Activated CD8-positive, alpha-beta memory T cell treated with anti-CD3 and anti-CD28 coated beads, Interleukin-2, amount 50 U/mL, for 1 hour (primary cell): ENCODE results near the gene NRAP.

Experiments
- DNase-seq: peaks from one replicate; pipeline ENCODE4 v3.0.0-alpha.2; 2020; ENCODE audit errors: extremely low read depth

Gene NRAP

DNA sequence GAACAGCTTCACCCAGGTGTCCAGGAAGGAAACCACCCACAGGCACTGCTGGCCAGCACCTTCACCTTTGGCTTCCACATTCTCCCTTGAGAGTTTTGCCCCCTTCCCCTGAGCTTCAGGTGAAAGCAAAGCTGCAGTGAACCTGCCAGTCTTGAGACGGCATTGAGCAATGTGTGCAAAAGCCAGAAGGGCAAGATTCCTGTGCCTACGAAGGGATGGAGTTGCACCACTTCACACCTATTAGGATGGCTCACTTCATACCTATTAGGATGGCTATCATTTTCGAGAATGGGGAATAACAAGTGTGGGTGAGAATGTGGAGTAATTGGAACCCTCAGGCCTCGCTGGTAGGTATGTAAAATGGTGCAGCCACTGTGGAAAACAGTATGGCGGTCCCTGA is 103.8 kb downstream of the NRAP start:
- no peak for DNase-seq

DNA sequence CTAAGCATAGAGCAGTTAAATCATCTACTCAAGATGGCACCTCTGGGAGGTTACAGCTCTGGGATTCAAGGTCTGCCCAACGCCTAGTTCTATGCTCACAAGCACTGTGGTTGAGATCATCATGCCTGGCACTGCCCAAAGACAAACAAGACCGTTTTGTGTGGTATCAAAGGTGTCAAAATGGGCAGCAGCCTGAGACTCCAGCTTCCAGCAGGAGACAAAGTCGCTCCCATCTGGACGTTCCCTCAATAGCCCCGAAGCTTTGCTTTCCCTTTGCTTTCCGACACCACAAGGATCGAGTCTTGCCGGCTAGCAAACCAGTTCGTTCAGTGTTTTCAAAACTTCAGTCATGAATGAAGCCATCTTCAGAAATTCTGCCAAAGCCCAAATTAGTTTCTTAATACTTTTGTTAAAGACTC is 105.9 kb downstream of the NRAP start:
- no peak for DNase-seq

DNA sequence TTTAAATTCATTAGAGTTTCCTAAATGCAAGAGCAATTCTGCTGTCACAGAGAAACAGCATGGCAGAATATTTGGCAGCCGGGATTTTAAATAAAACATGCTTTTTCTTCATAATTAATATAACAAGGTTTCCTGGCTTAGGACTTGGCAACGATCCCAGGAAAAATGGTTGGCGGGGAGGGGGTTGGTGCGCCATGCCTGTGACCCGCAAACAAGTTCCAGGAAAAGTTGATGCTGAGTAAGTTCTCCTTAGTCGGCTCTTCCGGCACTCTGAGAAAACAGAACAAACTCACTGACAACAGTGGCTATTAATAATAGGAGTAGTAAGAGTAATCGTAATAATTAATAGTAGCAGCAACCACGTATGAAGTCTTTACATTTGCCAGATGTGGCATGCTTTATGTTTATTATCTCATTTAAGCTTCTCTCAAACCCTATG is 106.4 kb downstream of the NRAP start:
- DNase-seq: no peak

- DNase-seq: no peak
These were observed 108.1 kb downstream of the NRAP start for GRCh38 chr10:113555751-113556150.

DNA sequence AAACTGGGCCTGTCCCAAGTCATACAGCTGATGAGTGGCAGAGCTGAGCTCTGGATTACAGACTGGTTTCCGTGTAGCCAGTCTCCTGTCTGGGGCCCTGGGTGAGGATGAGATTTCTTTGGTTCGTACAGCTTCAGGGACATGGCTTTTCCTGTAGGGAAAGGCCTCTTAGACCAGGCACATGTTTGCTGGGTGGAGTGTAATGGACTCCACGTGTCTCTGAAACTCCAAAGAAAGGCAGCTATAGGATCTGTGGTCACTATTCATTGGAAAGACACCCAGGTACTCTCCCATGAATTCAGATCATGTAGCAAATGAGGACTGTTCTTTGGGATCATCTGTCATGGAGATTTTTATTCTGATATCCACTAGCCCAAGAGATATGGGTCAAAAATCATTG is 108.6 kb downstream of the NRAP start:
- DNase-seq: no peak

GRCh38 chr10:113554214-113554613 is 109.6 kb downstream of the NRAP start:
- DNase-seq: no peak

DNA sequence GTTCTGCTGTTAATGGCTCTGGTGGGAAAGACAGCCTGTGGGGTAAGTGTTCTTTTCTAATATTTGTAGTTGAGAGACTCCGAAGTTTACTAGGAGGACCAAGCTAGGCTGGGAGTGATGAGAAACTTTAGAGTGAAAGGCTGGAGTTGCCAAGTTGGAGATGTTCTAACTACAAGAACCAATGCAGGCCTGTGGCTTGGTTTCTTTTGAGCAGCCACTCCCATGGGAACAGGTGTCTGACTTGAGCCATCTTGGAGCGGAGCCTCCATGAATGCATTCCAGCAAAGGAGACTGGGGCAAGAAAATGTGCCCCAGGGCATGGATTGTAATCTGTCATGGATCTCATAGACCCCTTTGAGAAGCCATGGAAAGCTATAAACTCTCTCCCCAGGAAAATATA is 110.7 kb downstream of the NRAP start:
- DNase-seq: no peak

DNA sequence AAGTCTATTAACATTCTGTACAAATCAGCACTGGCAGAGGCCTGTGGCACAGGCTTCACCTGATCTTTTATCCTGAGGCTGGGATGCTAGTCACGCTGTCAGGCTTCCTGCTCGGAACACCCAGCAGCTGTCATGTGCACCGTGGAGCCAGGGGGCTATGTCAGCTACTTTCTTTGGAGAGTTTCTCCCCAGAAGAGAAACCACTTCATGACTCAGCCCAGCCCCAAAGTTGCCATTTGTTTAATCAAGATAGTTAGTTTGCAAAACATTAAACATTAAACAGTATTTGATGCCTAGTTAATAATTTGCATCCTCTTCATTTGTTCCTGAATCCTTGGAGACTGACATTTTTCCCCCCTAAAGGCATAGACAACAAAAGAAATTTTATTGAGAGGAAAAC is 111.1 kb downstream of the NRAP start, which contains the start of gene HABP2:
Gene HABP2 (plus strand): TSS at position 353 of the 400 bp plus-strand sequence. CDS start 69 bp downstream, outside the sequence.
- no peak for DNase-seq

DNA sequence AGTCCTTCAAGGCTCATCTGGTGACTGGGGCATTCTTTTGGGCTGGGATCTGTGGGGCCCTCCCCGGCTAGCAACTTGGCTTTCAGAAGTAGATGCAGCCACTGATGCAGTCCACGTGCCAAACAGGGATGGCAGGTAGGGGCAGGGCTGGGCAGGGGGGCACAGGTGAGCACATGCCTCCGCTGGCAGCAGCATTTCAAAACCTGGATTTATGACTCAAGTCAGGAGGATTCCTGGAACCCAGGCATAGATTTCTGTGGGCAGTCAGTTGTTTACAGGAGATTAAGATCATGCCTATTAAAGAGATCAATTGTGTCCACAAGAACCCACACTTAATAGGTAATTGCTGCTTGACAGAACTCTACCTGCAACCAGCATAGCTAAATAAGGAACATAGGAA is 111.8 kb downstream of the NRAP start:
- DNase-seq: no peak

DNA sequence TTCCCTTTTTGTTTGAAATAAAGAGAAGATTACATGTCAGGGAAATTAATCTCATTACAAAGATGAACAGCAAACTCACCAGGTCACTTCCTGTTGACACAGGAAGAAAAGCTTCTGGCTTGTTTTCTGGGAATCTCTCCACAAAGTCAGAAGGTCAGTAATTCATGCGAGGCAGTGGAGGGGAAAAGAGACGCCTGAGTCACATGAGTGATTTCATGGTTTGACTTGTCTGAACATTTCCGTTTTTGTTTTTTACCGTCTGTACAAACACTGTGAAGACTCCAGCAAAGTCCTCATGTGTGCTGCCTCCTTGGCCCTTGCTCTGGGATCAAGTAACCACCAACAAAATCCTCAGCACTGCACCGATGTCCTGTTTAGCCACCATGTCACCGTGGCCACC is 113.5 kb downstream of the NRAP start:
- no peak for DNase-seq

DNA sequence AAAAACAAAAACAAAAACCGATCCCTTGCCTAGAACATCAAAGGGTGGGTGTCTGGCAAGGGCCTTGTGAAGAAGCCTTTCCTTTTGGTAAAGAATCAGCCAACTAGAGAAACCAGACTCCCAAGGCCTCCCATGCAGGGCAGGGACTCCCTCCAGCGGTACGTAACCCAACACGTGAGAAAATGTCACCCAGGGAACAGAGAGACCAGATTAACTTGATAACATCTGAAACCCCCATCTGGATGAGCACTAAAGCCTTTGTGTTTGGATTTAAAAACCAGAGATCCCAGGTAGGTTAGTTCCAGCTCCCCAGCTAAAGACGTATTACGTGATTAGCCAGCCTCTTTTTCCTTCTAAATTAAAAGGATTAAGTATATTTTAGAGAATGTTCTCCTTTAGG is 114.0 kb downstream of the NRAP start:
- no peak for DNase-seq

DNA sequence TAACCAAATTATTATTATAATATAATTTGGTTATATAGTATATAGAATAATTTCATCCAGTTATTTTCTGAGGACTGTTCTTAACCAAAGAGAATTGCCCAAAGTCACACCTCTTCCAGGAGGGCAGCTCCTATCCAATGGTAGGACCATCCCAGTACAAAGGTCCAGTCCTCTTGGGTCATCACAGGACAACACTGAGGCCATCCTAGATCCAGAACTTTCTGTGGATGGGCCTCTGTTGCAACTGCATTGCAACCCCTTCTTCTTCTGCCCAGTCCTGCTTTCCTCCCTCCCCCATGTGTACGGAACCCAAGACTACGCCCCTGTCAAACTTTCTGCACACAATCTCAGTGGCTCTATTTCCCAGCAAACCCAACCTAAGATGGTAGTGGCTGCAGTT is 116.4 kb downstream of the NRAP start:
- DNase-seq: no peak

DNA sequence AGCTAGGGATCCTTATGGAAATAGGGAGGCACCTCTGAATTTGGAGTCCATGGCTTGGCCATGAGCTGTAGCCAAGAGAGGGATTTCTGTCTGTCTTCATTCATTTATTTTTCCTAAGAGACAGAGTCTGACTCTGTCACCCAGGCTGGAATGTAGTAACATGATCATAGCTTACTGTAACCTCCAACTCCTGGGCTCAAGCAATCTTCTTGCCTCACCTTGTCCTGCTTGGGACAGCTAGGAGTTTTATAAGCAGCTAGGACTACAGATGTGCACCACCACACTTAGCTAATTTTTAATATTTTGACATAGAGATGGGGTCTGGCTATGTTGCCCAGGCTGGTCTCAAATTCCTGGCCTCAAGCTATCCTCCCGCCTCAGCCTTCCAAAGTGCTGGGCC is 119.4 kb downstream of the NRAP start:
- no peak for DNase-seq

DNA sequence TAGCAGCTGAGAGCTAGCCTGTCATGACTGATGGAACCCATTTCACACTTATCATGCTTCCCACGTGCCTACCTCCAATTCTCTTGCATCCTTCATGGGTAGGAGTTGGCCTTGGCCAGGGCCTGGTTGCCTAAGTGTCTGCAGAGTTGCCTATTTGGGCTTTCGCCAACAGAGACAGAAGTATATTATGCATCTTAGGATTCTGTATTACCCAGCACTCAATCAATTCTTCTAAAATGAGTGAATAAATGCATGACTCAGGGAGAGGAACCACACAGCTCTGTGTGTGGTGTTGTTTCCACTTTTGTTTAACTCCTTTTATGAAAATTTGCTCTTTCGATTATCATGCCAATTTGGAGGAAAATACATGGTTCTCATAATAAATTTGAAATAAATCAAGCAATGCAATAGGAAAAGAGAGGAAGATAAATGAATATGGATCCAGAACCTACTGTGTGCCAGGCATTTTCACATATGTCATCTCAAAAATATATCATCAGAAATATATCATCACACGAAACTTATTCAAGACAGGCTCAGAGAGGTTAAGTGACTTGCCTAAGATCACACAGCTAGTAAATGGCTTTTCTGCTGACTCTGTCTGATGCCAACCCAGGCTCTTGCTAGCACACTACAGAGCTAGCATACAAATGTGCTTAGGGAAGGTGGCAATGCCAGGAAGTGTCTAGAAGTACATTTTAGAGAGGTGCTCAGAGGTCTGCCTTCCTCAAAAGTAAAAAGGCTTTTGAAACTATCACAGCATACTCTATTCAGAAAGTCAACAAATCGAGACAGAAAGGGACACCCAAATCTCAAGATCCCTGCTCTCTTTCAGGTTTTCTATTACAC is 120.5 kb downstream of the NRAP start:
- no peak for DNase-seq

GRCh38 chr10:113541549-113541927 is 122.3 kb downstream of the NRAP start:
- DNase-seq: no peak

GRCh38 chr10:113540845-113541548 is 122.8 kb downstream of the NRAP start:
- no peak for DNase-seq

- DNase-seq: no peak
These were observed 124.1 kb downstream of the NRAP start for GRCh38 chr10:113539789-113540188.
